Smooth muscle cell (in vitro differentiated cells): Measurements from ENCODE around the gene TOMM7. TPM values are rescaled to one million over a fixed set of nuclear protein-coding genes. Genes with fewer than 3 reads are reported as not detected.

Experiments used
- DNase-seq: peaks from one replicate; lab custom pipeline; 2025; ENCODE audit not compliant: unreplicated experiment; lab: John Stamatoyannopoulos, UW
- H2AFZ ChIP-seq: fragments of 200-600 bp; sonication (generic); 2 replicates; pipeline ENCODE4 v1.6.0; 2016; ENCODE audit warnings: antibody characterized with exemption, low read depth, mild to moderate bottlenecking
- H3F3A ChIP-seq: fragments of 200-600 bp; sonication (generic); 2 replicates; pipeline ENCODE4 v1.6.0; 2017; ENCODE audit warnings: antibody characterized with exemption, low read depth
- H3K27ac ChIP-seq: fragments of 200-600 bp; sonication (generic); 2 replicates; pipeline ENCODE4 v1.5.1; 2016; ENCODE audit warnings: low read depth, mild to moderate bottlenecking
- H3K27me3 ChIP-seq: fragments of 200-600 bp; sonication (generic); 2 replicates; pipeline ENCODE4 v1.6.1; 2016; ENCODE audit warnings: low read depth, mild to moderate bottlenecking
- H3K36me3 ChIP-seq: fragments of 200-600 bp; sonication (generic); 2 replicates; pipeline ENCODE4 v1.5.1; 2016; ENCODE audit warnings: low read depth
- H3K4me1 ChIP-seq: fragments of 200-600 bp; sonication (generic); 2 replicates; pipeline ENCODE4 v1.5.1; 2016; ENCODE audit warnings: low read depth
- H3K4me2 ChIP-seq: fragments of 200-600 bp; sonication (generic); 2 replicates; pipeline ENCODE4 v1.6.0; 2016; ENCODE audit warnings: mild to moderate bottlenecking
- H3K4me3 ChIP-seq: fragments of 200-600 bp; sonication (generic); 2 replicates; pipeline ENCODE4 v1.5.1; 2016; ENCODE audit warnings: mild to moderate bottlenecking
- H3K79me2 ChIP-seq: fragments of 200-600 bp; sonication (generic); 2 replicates; pipeline ENCODE4 v1.6.0; 2016; ENCODE audit warnings: low read depth, mild to moderate bottlenecking
- H3K9ac ChIP-seq: fragments of 200-600 bp; sonication (generic); 2 replicates; pipeline ENCODE4 v1.6.0; 2016; ENCODE audit warnings: low read depth
- H3K9me3 ChIP-seq: fragments of 200-600 bp; sonication (generic); replicated peaks from 2 replicates; pipeline ENCODE4 v1.5.1; 2016; ENCODE audit warnings: low read depth
- H4K20me1 ChIP-seq: fragments of 200-600 bp; sonication (generic); 2 replicates; pipeline ENCODE4 v1.6.0; 2016; ENCODE audit warnings: low read depth
- WGBS: methylation state at CpG from one replicate; pipeline ENCODE4 v1.1.7; 2016; ENCODE audit warnings: low lambda C conversion rate; 5-methylcytosine and 5-hydroxymethylcytosine counted together
- polyA plus RNA-seq: library from polyadenylated mRNA; unstranded; fragments of >200 nt; fragmentation: Nextera tagmentation; extraction: Ambion mirVana; gene quantifications from 2 replicates; pipeline ENCODE4 v1.2.1, GENCODE V29; 2016
- total RNA-seq: library from RNA; depleted of rRNA; stranded (reverse); fragments of >200 nt; gene quantifications from 2 replicates; pipeline ENCODE4 v1.2.3, GENCODE V29; 2014
- TF ChIP-seq, protein P1 (sequence below): fragments of 200-600 bp; sonication (generic); IDR thresholded peaks from 2 replicates; pipeline ENCODE4 v1.5.1; 2017; ENCODE audit warnings: borderline replicate concordance, mild to moderate bottlenecking, antibody characterized with exemption; ENCODE audit not compliant: insufficient read depth, poor library complexity, severe bottlenecking

The TOMM7 gene
- total and polyA plus RNA-seq, 2 experiments from 2014 or later: 202 to 285 TPM

GRCh38 chr7:22846961-22847360, 24.3 kb upstream of the TOMM7 start:
- H3K9me3 ChIP-seq: no peaks in the 10 kb centered on the region
- TF ChIP-seq, protein P1, sequence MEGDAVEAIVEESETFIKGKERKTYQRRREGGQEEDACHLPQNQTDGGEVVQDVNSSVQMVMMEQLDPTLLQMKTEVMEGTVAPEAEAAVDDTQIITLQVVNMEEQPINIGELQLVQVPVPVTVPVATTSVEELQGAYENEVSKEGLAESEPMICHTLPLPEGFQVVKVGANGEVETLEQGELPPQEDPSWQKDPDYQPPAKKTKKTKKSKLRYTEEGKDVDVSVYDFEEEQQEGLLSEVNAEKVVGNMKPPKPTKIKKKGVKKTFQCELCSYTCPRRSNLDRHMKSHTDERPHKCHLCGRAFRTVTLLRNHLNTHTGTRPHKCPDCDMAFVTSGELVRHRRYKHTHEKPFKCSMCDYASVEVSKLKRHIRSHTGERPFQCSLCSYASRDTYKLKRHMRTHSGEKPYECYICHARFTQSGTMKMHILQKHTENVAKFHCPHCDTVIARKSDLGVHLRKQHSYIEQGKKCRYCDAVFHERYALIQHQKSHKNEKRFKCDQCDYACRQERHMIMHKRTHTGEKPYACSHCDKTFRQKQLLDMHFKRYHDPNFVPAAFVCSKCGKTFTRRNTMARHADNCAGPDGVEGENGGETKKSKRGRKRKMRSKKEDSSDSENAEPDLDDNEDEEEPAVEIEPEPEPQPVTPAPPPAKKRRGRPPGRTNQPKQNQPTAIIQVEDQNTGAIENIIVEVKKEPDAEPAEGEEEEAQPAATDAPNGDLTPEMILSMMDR: no peak
- 96% methylated on average over 1 of the region's 1 CpG for WGBS
- H3K79me2 ChIP-seq: no peaks in the 10 kb centered on the region
- DNase-seq: no peak
- H3K4me2 ChIP-seq: no peak overlapping the region
- H3K9ac ChIP-seq: no peak overlapping the region
- no peaks in the 10 kb centered on the region for H3K27me3 ChIP-seq
- no peaks in the 10 kb centered on the region for H4K20me1 ChIP-seq
- H3K4me3 ChIP-seq: no peak overlapping the region
- no peaks in the 10 kb centered on the region for H3K36me3 ChIP-seq
- no peaks in the 10 kb centered on the region for H3K4me1 ChIP-seq
- H2AFZ ChIP-seq: no peak overlapping the region
- no peak overlapping the region for H3K27ac ChIP-seq
- H3F3A ChIP-seq: no peaks in the 10 kb centered on the region

- H3K36me3 ChIP-seq: no peaks in the 10 kb centered on the region
- no peak overlapping the region for H2AFZ ChIP-seq
- no peak overlapping the region for H3K27ac ChIP-seq
- no peak for DNase-seq
- H4K20me1 ChIP-seq: no peaks in the 10 kb centered on the region
- H3K4me1 ChIP-seq: no peaks in the 10 kb centered on the region
- 81% methylated on average over 4 of the region's 4 CpGs for WGBS
- H3K9me3 ChIP-seq: no peaks in the 10 kb centered on the region
- H3F3A ChIP-seq: no peaks in the 10 kb centered on the region
- H3K27me3 ChIP-seq: no peaks in the 10 kb centered on the region
- no peak overlapping the region for H3K9ac ChIP-seq
- no peak overlapping the region for H3K4me3 ChIP-seq
- H3K79me2 ChIP-seq: no peaks in the 10 kb centered on the region
- TF ChIP-seq, protein P1: no peak
- H3K4me2 ChIP-seq: no peak overlapping the region
Measured at GRCh38 chr7:22845221-22845834, 22.7 kb upstream of the TOMM7 start.

GRCh38 chr7:22843681-22844309, 21.1 kb upstream of the TOMM7 start:
- no peak overlapping the region for H3K27ac ChIP-seq
- H3F3A ChIP-seq: no peaks in the 10 kb centered on the region
- no peak for DNase-seq
- H3K9me3 ChIP-seq: no peaks in the 10 kb centered on the region
- no peak overlapping the region for H2AFZ ChIP-seq
- no peak overlapping the region for H3K9ac ChIP-seq
- no peaks in the 10 kb centered on the region for H3K79me2 ChIP-seq
- no peak overlapping the region for H3K4me2 ChIP-seq
- H3K4me1 ChIP-seq: no peaks in the 10 kb centered on the region
- H3K27me3 ChIP-seq: no peaks in the 10 kb centered on the region
- H3K36me3 ChIP-seq: no peaks in the 10 kb centered on the region
- 90% methylated on average over 4 of the region's 4 CpGs for WGBS
- H4K20me1 ChIP-seq: no peaks in the 10 kb centered on the region
- TF ChIP-seq, protein P1: no peak
- H3K4me3 ChIP-seq: no peak overlapping the region

- Histone ChIP-seq H3K79me2 (no peaks in the 10 kb centered on the region), H3K4me3 (no peak overlapping the region), H3K4me2 (no peak overlapping the region), H3K9ac (no peak overlapping the region), H3K27ac (no peak overlapping the region), H3F3A (no peaks in the 10 kb centered on the region), H3K27me3 (no peaks in the 10 kb centered on the region), H3K4me1 (no peaks in the 10 kb centered on the region), H3K9me3 (no peaks in the 10 kb centered on the region), H2AFZ (no peak overlapping the region), H3K36me3 (no peaks in the 10 kb centered on the region), H4K20me1 (no peaks in the 10 kb centered on the region)
- TF ChIP-seq, protein P1: no peak
- 95% methylated on average over 5 of the region's 5 CpGs for WGBS
- DNase-seq: no peak
Measured at GRCh38 chr7:22842973-22843372, 20.3 kb upstream of the TOMM7 start.
